ENCODE measurements around the gene CDH4. TPM values are rescaled to one million over a fixed set of nuclear protein-coding genes. Genes with fewer than 3 reads are reported as not detected.

Gene CDH4
- total and polyA plus RNA-seq, 2 of the 4 experiments (the other 2 are of a cell fraction), result 1.6 to 3.5 TPM

- no TSS peak for BruUV-seq (replicated peaks)
- Histone ChIP-seq H4K91ac (ENCODE audit: insufficient read depth, low read depth, low read length) (no peak overlapping the region), H3K36me3 (ENCODE audit: control insufficient read depth, insufficient read depth, low read length) (no peaks in the 10 kb centered on the region), H3K18ac (ENCODE audit: low read depth, low read length) (no peak overlapping the region), H3K9me3 (ENCODE audit: control insufficient read depth, insufficient read depth, low read length) (no peaks in the 10 kb centered on the region; the same call in 1 of the 2 replicates), H3K14ac (replicated peaks; ENCODE audit: low read depth, low read length) (no peak overlapping the region), H2AK9ac (replicated peaks; ENCODE audit: low read depth, low read length, poor library complexity) (no peak overlapping the region), H3K27ac (ENCODE audit: insufficient read depth, low read length) (no peak overlapping the region), H3K4me2 (ENCODE audit: low read depth, low read length) (no peak overlapping the region), H3K56ac (ENCODE audit: extremely low read depth, insufficient read depth, low read length) (no peak overlapping the region), H3K23ac (ENCODE audit: low read depth, low read length) (no peak overlapping the region), H3K79me1 (ENCODE audit: low read depth in 1 of 2, low read length in 2 of 2) (peaks cover 0 to 2% of the 10 kb centered on the region in 2 experiments; a peak in 1 of 4 replicates), H4K20me1 (ENCODE audit: insufficient read depth, low read length) (no peaks in the 10 kb centered on the region), H4K5ac (ENCODE audit: low read depth, low read length) (no peak overlapping the region), H3K4me3 (ENCODE audit: insufficient read depth, low read depth, low read length) (no peak overlapping the region), H2AFZ (replicated peaks; ENCODE audit: low read length, poor library complexity) (no peak overlapping the region), H3K4me1 (ENCODE audit: control insufficient read depth, insufficient read depth, low read length) (no peaks in the 10 kb centered on the region), H3K9ac (ENCODE audit: low read depth, low read length) (no peak overlapping the region), H3K27me3 (ENCODE audit: control insufficient read depth, insufficient read depth, low read length) (no peaks in the 10 kb centered on the region), H3K9me1 (ENCODE audit: insufficient read depth, low read length) (no peaks in the 10 kb centered on the region), H2BK5ac (ENCODE audit: low read depth, low read length, poor library complexity, severe bottlenecking) (no peak overlapping the region), H4K8ac (ENCODE audit: low read depth in 2 of 2, low read length in 2 of 2) (no peak overlapping the region), H2BK15ac (ENCODE audit: low read depth, low read length) (no peak overlapping the region), H2AK5ac (ENCODE audit: low read depth, low read length) (no peak overlapping the region), H3K4ac (ENCODE audit: low read depth, low read length) (no peak overlapping the region), H2BK20ac (ENCODE audit: low read depth, low read length) (no peak overlapping the region), H2BK120ac (ENCODE audit: low read depth, low read length) (no peak overlapping the region)
- intact Hi-C loops (cut with micrococcal nuclease) (no loop called here), dilution Hi-C loops (cut with HindIII; ENCODE audit: low sequenced_read_pairs, unreplicated experiment) (no loop called here), in situ Hi-C loops (cut with MboI; ENCODE audit: low sequenced_read_pairs) (no loop called here)
- WGBS, 2 experiments (ENCODE audit: extremely low coverage in 2 of 2, insufficient read length in 1 of 2), result 78% methylated on average over 6 of the region's 17 CpGs; no CpG with 5 or more reads in 1 of the 2 experiments
- no peak for TF ChIP-seq FOS (IDR thresholded peaks at IDR 0.05; ENCODE audit: low read depth, low read length)
- no peak for TF ChIP-seq MAFK (IDR thresholded peaks at IDR 0.05; ENCODE audit: low read depth, low read length)
- no peak for TF ChIP-seq SMC3 (IDR thresholded peaks at IDR 0.05; ENCODE audit: low read depth, low read length)
- no peak for TF ChIP-seq BHLHE40 (IDR thresholded peaks at IDR 0.05; ENCODE audit: low read depth, low read length)
- TF ChIP-seq NFE2L2 (IDR thresholded peaks at IDR 0.05; ENCODE audit: low read depth, low read length), result no peak
- no peak for TF ChIP-seq CHD1 (IDR thresholded peaks at IDR 0.05; ENCODE audit: low read depth, low read length)
- TF ChIP-seq, protein P1, sequence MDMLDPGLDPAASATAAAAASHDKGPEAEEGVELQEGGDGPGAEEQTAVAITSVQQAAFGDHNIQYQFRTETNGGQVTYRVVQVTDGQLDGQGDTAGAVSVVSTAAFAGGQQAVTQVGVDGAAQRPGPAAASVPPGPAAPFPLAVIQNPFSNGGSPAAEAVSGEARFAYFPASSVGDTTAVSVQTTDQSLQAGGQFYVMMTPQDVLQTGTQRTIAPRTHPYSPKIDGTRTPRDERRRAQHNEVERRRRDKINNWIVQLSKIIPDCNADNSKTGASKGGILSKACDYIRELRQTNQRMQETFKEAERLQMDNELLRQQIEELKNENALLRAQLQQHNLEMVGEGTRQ (IDR thresholded peaks at IDR 0.05; ENCODE audit: low read depth, low read length), result no peak
- no peak for TF ChIP-seq POLR2A (IDR thresholded peaks at IDR 0.05; ENCODE audit: low read depth, low read length)
- TF ChIP-seq RAD21 (IDR thresholded peaks at IDR 0.05; ENCODE audit: low read length), result no peak
- no peak for TF ChIP-seq CEBPB (IDR thresholded peaks at IDR 0.05; ENCODE audit: low read depth, low read length)
- TF ChIP-seq, protein P2, sequence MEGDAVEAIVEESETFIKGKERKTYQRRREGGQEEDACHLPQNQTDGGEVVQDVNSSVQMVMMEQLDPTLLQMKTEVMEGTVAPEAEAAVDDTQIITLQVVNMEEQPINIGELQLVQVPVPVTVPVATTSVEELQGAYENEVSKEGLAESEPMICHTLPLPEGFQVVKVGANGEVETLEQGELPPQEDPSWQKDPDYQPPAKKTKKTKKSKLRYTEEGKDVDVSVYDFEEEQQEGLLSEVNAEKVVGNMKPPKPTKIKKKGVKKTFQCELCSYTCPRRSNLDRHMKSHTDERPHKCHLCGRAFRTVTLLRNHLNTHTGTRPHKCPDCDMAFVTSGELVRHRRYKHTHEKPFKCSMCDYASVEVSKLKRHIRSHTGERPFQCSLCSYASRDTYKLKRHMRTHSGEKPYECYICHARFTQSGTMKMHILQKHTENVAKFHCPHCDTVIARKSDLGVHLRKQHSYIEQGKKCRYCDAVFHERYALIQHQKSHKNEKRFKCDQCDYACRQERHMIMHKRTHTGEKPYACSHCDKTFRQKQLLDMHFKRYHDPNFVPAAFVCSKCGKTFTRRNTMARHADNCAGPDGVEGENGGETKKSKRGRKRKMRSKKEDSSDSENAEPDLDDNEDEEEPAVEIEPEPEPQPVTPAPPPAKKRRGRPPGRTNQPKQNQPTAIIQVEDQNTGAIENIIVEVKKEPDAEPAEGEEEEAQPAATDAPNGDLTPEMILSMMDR (conservative IDR thresholded peaks at IDR 0.05; ENCODE audit: low read depth, low read length), result no peak
- no peak for TF ChIP-seq RFX5 (IDR thresholded peaks at IDR 0.05; ENCODE audit: low read depth, low read length)
- TF ChIP-seq, protein P3, sequence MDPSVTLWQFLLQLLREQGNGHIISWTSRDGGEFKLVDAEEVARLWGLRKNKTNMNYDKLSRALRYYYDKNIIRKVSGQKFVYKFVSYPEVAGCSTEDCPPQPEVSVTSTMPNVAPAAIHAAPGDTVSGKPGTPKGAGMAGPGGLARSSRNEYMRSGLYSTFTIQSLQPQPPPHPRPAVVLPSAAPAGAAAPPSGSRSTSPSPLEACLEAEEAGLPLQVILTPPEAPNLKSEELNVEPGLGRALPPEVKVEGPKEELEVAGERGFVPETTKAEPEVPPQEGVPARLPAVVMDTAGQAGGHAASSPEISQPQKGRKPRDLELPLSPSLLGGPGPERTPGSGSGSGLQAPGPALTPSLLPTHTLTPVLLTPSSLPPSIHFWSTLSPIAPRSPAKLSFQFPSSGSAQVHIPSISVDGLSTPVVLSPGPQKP (IDR thresholded peaks at IDR 0.05; ENCODE audit: borderline replicate concordance, low read depth, low read length), result no peak
- no peak for TF ChIP-seq MAZ (IDR thresholded peaks at IDR 0.05; ENCODE audit: borderline replicate concordance, low read depth, low read length)
- no peak for TF ChIP-seq MXI1 (IDR thresholded peaks at IDR 0.05; ENCODE audit: borderline replicate concordance, low read depth, low read length)
- no peak for TF ChIP-seq RCOR1 (IDR thresholded peaks at IDR 0.05; ENCODE audit: insufficient replicate concordance, low read length)
- DNase-seq (no peak), ATAC-seq (ENCODE audit: low read depth) (no peak)
- ChIA-PET CTCF (no interaction called here), POLR2A (ENCODE audit: unreplicated experiment) (no interaction called here)
These were observed 36.3 kb downstream of the CDH4 start for GRCh38 chr20:61288331-61288784.

Data from IMR-90 (cell line).